Thyroid gland (tissue), 4 donors: ENCODE results near the gene SMOC1. TPM values are rescaled to one million over a fixed set of nuclear protein-coding genes. Genes with fewer than 3 reads are reported as not detected.

Experiments
- DNase-seq, 2 donors: peaks; one replicate each; pipeline ENCODE4 v3.0.0-alpha.2; 2019
- H3K27ac ChIP-seq, 3 donors: fragments of 200-600 bp; sonication (generic); 1 replicate in 2 of 3; 2 replicates in 1 of 3; pipeline ENCODE4 v1.5.1; 2016 to 2019; ENCODE audit warnings: mild to moderate bottlenecking in 1 of 3, moderate library complexity in 1 of 3
- H3K27me3 ChIP-seq: fragments of 200-600 bp; sonication (generic); one replicate; pipeline ENCODE4 v1.5.1; 2019
- H3K36me3 ChIP-seq, 2 donors: fragments of 200-600 bp; sonication (generic); one replicate each; pipeline ENCODE4 v1.5.1; 2016 to 2019
- H3K4me1 ChIP-seq, 2 donors: fragments of 200-600 bp; sonication (generic); one replicate each; pipeline ENCODE4 v1.5.1; 2017 to 2019
- H3K4me3 ChIP-seq, 3 donors: fragments of 200-600 bp; sonication (generic); replicated peaks in 1 of 3; 1 replicate in 2 of 3; 2 replicates in 1 of 3; pipeline ENCODE4 v1.5.1; 2016; ENCODE audit warnings: mild to moderate bottlenecking in 1 of 3
- H3K9me3 ChIP-seq: fragments of 200-600 bp; sonication (generic); one replicate; pipeline ENCODE4 v1.5.1; 2017
- POLR2A ChIP-seq, 2 donors: fragments of 450-650 bp; IDR thresholded peaks; one replicate each; pipeline ENCODE4 v1.6.1; 2017; ENCODE audit warnings: antibody characterized with exemption in 2 of 2, mild to moderate bottlenecking in 2 of 2, moderate library complexity in 1 of 2
- WGBS, 2 donors: methylation state at CpG; one replicate each; pipeline ENCODE4 v1.1.5; 2017; 5-methylcytosine and 5-hydroxymethylcytosine counted together
- intact Hi-C: fragments of 100-400 bp; cut with DNase I; formaldehyde crosslinking; loops from one replicate; pipeline ENCODE4 v1.15.1; 2023
- total RNA-seq, 4 donors: library from RNA; depleted of rRNA; stranded (reverse); fragments of >200 nt; gene quantifications; one replicate each; pipeline ENCODE4 v1.2.3, GENCODE V29; 2016
- TF ChIP-seq, protein P1 (sequence below), 6 experiments: fragments of 200-600 bp in 3 of 6; fragments of 450-650 bp in 3 of 6; sonication (generic) in 3 of 6; IDR thresholded peaks; one replicate each; pipeline ENCODE4 v1.5.1; 2016 to 2019; ENCODE audit warnings: antibody characterized with exemption in 6 of 6, mild to moderate bottlenecking in 2 of 6, inconsistent platforms in 1 of 6, moderate library complexity in 1 of 6

The SMOC1 gene
- total RNA-seq, 4 donors from 2014 or later = 3.4 to 7.3 (median 3.7) TPM

DNA sequence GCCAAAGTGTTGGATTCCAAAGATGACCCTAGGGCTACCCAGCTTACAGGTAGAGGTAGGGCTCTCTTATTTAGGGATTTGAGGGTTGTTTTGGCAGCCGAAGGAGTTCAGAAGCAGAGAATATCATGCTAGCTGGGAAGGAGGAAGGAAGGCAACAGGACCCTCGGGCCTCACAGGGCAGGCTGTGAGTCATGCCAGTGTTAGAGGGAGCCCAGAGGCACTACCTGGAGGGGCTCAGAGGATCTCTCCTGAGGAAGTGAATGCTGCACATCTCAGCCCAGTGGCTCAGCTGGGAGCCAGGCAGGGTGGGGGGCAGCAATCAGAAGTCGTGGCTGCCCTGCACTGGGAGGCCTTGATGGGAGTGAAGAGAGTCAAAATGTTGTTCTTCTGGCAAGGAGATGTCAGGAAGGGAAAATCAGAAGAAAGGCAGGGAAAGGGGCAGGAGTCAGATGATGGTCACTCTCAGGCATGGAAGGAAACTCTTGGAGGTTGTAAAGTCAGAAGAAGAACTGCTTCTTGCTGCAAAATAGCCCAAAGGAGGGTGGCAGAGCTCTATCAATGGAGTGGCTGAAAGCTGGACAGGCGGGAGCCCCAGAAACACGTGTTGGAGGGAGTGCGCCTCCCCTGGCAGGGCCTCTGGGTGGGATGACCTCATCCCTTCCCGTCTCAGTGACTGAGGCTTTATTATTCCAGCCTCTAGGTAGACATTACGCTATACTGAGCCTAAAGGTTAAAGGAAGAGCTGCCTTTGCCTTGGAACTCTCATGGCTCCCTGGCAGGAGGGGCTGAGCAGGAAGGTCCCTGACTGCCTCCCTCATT lies 141.3 kb downstream of the SMOC1 start:
- no peaks in the 10 kb centered on the region for H3K27me3 ChIP-seq
- 67 to 75% methylated on average over 8 of the region's 8 CpGs for whole genome bisulfite sequencing, 2 donors
- intact Hi-C loops = no loop called here
- no peak for DNase-seq
- H3K4me1 ChIP-seq = peaks cover 3 to 7% of the 10 kb centered on the region in 2 donors
- no peaks in the 10 kb centered on the region for H3K36me3 ChIP-seq
- H3K27ac ChIP-seq = no peak overlapping the region
- TF ChIP-seq POLR2A (IDR thresholded peaks at IDR 0.05) = no peak
- TF ChIP-seq, protein P1, sequence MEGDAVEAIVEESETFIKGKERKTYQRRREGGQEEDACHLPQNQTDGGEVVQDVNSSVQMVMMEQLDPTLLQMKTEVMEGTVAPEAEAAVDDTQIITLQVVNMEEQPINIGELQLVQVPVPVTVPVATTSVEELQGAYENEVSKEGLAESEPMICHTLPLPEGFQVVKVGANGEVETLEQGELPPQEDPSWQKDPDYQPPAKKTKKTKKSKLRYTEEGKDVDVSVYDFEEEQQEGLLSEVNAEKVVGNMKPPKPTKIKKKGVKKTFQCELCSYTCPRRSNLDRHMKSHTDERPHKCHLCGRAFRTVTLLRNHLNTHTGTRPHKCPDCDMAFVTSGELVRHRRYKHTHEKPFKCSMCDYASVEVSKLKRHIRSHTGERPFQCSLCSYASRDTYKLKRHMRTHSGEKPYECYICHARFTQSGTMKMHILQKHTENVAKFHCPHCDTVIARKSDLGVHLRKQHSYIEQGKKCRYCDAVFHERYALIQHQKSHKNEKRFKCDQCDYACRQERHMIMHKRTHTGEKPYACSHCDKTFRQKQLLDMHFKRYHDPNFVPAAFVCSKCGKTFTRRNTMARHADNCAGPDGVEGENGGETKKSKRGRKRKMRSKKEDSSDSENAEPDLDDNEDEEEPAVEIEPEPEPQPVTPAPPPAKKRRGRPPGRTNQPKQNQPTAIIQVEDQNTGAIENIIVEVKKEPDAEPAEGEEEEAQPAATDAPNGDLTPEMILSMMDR (IDR thresholded peaks at IDR 0.05) = no peak
- no peak overlapping the region for H3K4me3 ChIP-seq
- no peaks in the 10 kb centered on the region for H3K9me3 ChIP-seq

DNA sequence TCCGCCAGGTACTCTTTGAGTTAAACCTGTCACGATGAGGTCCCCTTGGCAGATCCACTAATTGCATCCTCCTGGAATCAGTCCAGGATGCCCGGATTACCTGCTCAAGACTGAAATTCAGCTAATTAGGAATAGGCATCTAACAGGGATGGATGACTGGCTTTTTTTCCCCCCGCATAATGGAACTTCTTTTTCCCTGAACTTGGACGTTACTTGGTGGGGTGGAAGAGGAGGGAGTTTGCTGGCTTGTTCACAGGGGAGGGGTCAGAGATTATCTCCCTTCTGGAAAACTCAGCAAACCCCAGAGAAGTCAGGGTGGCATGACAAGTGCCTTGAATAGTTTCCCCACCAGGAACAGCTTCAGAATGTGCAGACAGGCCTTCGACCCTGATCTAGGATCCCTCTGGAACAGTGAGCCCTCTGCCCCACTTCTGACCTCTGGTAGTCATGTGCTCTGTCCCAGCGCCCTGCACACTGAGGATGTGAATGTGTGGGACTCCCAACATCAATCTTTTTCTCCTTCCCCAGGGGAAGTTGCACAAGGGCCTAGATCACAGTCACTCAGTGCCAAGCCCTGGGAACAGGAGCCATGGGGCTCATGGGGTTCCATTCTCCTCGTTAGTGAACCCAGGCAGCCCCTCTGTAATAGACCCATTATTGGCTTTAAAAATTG lies 142.5 kb downstream of the SMOC1 start:
- no peak for DNase-seq
- no peaks in the 10 kb centered on the region for H3K9me3 ChIP-seq
- H3K27ac ChIP-seq = no peak overlapping the region
- H3K4me3 ChIP-seq = no peak overlapping the region
- peaks cover 3 to 7% of the 10 kb centered on the region in 2 donors for H3K4me1 ChIP-seq
- no peak for TF ChIP-seq POLR2A (IDR thresholded peaks at IDR 0.05)
- TF ChIP-seq, protein P1 (IDR thresholded peaks at IDR 0.05) = no peak
- H3K36me3 ChIP-seq = no peaks in the 10 kb centered on the region
- 72 to 81% methylated on average over 8 of the region's 8 CpGs for WGBS, 2 donors
- intact Hi-C loops = no loop called here
- no peaks in the 10 kb centered on the region for H3K27me3 ChIP-seq

GRCh38 chr14:70022771-70023445 lies 143.7 kb downstream of the SMOC1 start:
- H3K27ac ChIP-seq = no peak overlapping the region
- H3K36me3 ChIP-seq = no peaks in the 10 kb centered on the region
- intact Hi-C loops = no loop called here
- DNase-seq = no peak
- H3K27me3 ChIP-seq = no peaks in the 10 kb centered on the region
- H3K4me3 ChIP-seq = no peak overlapping the region
- 91 to 97% methylated on average over 13 to 15 of the region's 15 CpGs for WGBS, 2 donors
- H3K9me3 ChIP-seq = no peaks in the 10 kb centered on the region
- H3K4me1 ChIP-seq = peaks cover 3 to 7% of the 10 kb centered on the region in 2 donors
- TF ChIP-seq, protein P1 (IDR thresholded peaks at IDR 0.05) = no peak

- intact Hi-C loops = no loop called here
- 0 to 88% methylated on average over 1 of the region's 1 CpG for WGBS, 2 donors
Observed at GRCh38 chr14:70023871-70024270, 144.7 kb downstream of the SMOC1 start.

More at GRCh38 chr14:70023871-70024270, 144.7 kb downstream of the SMOC1 start:
- Histone ChIP-seq H3K36me3 (no peaks in the 10 kb centered on the region), H3K27me3 (no peaks in the 10 kb centered on the region), H3K27ac (no peak overlapping the region), H3K9me3 (no peaks in the 10 kb centered on the region), H3K4me1 (peaks cover 0 to 2% of the 10 kb centered on the region in 2 donors), H3K4me3 (no peak overlapping the region)
- DNase-seq = no peak
- TF ChIP-seq, protein P1 (IDR thresholded peaks at IDR 0.05) = no peak
- no peak for TF ChIP-seq POLR2A (IDR thresholded peaks at IDR 0.05)
